HG02588 (cell line): ENCODE measurements around the gene NEDD9.
A peak's percentile ranks its signal among the peaks of the same experiment; 100 is the strongest.

Source experiments
- ATAC-seq: cut with Tn5 transposase; IDR thresholded peaks from one replicate; pipeline ENCODE4 v1.9.1; 2021; ENCODE audit warnings: mild to moderate bottlenecking, moderate library complexity; ENCODE audit not compliant: unreplicated experiment

Gene NEDD9

GRCh38 chr6:11260249-11261038, 28.0 kb upstream of the NEDD9 start:
- no peak for ATAC-seq

- peak; percentile 59 for ATAC-seq
Measured at GRCh38 chr6:11258260-11259237, 26.1 kb upstream of the NEDD9 start.

- ATAC-seq, result no peak
Measured at GRCh38 chr6:11255610-11256009, 23.1 kb upstream of the NEDD9 start.

- ATAC-seq, result no peak
Measured at GRCh38 chr6:11253594-11253993, 21.1 kb upstream of the NEDD9 start.

- ATAC-seq, result no peak
Measured at GRCh38 chr6:11251553-11252360, 19.3 kb upstream of the NEDD9 start.

DNA sequence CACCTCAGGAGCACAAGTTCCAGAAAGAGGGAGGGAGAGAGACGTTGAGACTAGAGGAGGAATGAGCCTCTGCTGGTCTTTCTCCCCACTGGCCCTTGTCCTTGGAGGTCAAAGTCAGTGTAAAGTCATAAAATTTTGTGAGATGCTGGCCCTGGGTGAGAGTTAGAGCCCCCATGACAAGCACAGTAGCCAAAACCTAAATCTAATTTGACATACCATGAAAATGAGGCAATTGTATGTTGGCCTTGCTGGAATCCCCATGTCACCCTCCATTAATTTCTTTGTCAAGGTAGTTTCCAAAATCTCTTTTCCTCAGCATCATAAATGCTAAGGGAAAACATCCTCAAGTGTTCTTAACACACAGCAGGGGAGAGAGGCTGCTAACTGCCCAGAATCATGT, 17.6 kb upstream of the NEDD9 start:
- ATAC-seq, result no peak

DNA sequence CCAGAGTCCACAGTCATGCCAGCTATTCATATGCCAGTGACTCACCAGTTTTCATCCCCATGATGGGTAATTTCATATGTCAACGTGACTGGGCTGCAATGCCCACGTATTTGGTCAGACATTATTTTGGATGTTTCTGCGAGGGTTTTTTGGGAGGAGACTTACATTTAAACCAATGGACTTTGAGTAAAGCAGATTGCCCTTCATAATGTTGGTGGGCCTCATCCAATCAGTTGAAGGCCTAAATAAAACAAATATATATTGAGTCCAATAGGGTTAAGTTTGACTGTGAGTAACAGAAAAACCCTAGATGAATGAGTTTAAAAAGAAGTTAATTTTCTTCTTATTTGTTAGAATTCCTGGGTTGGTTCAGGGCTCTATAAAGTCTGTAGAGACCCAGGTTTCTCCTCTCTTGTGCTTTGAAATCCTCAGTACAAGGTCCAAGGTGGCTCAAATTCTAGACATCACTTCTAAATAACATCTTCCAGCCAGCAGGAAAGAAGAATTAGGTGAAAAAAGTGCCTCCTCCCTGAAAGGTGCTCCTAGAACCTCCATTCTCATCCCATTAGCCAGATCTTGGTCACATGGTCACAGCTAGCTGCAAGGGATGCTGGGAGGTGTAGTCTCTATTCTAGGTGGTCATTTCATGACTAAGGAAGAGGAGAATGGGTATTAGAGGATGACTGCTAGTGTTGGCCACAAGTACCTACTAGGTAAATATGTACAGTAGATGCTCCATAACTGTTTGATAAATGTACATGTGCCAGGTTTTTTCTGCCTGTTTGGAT, 16.7 kb upstream of the NEDD9 start:
- ATAC-seq, result no peak

DNA sequence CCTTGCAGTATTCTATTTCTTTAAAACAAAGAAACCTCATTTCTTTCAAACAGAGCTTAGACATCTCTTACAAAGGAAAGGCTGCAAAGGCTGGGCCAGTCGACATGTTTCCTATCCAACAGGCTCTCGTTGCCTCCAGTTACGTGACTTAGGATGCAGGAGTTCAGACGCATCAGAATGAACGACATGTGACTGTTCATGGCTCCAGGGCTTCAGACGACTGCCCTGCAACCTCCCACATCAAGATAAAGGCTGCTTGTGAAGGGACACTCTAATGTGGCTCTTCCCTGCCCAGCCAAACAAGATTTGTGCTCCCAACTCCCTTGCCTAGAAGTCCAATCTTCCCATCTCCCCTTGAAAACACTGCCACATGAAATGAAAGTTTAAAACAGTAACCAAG, 14.3 kb upstream of the NEDD9 start:
- ATAC-seq, result no peak

DNA sequence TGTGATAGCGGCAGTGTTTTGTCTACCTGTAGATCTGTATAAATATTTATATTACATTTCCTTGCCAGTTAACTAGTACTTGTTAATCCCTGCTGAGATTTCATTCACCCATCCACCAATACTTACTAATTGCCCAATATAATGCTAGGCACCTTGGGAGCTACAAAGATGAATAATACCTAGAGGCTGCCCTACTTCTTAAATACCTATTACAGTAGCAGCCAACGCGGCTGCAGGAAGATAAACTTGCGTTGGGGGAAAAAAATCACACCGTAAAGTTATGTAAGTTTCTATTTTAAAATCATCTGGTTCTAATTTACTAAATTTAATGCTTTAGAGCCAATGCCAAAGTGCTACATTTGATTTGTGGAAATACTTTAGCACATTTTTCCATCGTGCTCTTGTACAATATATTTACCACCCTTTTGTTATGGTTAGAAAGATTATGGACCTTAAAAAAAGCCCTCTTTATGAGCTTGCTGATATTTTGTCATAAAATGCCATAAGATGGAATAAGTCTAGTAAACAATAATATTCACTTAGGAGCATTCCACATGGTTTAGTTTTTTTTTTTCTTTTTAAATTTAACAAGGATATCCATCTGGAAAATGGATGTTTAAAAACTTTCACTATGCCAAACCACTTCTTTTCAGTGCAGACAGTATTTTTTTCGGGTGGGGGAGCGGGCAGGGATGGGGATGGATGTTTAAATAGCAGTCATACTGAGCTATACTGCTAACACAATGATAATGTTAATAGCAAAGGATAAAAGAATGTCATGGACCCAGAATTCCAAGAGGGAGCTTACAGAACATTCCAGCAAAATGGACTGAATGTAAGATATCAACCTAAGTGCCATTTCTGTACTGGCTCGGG, 13.2 kb upstream of the NEDD9 start:
- ATAC-seq, result no peak

GRCh38 chr6:11244387-11245126, 12.1 kb upstream of the NEDD9 start:
- ATAC-seq, result no peak

- no peak for ATAC-seq
Measured at GRCh38 chr6:11243861-11244260, 11.4 kb upstream of the NEDD9 start.

DNA sequence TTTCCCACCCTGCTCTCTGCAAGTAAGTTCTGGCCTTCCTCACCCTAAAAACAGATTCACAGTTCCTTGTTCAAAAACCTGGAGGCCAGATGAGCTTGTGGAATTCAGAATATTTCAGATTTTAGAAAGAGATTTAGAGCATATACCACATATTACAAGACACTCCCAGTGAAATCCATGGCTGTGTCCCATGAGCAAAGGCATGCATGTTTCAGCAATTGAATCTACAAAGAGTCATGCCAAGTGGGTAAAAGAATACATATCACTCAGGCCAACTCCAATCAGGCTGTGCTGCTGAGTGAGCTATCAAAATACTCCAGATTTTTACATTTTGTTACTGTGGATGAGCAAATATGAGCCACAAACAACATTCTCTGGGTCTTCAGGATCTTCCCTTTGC, 10.2 kb upstream of the NEDD9 start:
- ATAC-seq, result no peak

- ATAC-seq, result no peak
Measured at GRCh38 chr6:11241793-11242201, 9.3 kb upstream of the NEDD9 start.

DNA sequence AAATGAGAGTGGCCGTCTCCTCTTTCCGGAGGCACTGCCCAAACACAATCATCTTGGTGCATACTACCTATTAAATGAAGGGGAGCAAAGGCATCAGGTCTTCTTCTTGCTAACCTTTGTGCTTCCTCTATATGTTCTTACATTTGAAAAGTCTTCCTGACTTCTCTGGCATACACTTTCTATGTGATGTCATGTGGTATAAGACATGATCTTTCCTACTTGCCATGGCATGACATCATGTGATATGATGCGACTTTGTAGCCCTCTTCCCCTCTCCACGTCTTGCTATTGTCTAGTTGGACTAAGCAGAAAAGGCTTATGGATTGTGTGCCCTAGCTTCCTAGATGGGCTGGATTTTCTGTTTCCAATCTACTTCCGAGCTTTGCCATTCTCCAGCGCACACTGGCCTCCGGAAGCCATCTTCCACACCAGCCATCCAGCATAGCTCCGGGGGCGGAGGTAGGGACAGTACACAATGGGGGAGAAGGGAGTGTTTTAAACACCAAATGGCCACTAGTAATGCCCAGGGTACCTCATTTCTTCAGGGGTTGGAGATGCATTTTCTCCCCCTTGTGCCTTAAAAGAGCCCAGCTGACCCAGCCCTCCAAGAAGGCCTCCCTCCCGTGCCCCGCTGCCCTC, 8.8 kb upstream of the NEDD9 start:
- ATAC-seq, result no peak

GRCh38 chr6:11237956-11238355, 5.5 kb upstream of the NEDD9 start:
- no peak for ATAC-seq

- no peak for ATAC-seq
Measured at GRCh38 chr6:11237428-11237827, 5.0 kb upstream of the NEDD9 start.

- no peak for ATAC-seq
Measured at GRCh38 chr6:11236915-11237314, 4.4 kb upstream of the NEDD9 start.

DNA sequence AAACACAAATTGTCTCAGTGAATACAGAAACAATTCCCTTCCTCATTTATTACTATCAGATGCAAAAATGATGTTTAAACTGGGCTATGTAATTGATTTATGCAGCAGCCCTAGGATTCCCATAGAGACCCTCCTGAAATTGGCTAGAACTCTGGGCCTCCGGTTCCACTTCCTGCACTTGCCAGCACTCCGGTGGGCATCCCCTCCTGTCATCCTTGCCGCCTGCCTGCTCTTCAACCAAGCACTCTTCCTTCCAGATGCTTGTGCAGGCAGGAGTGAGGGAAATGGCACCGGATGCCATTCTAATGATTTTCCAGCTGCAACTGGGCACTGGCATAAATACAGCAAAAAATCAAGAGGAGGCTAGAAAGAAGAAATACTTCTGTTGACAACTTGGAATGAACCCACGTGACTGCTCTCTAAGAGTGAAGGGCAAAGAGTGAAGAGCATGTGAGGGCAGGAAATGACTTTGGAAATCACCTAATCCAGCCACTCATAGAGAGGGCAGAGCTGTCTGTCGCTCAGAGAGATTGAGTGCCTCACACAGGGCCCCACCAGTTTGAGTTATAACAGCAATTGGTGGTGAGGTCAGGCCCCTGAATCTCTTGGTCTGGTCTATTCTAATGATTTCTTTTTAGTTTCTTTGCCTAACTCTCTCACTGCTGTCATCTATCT, 3.7 kb upstream of the NEDD9 start:
- no peak for ATAC-seq
